ENCODE data around the gene ATP5F1D.

Gene ATP5F1D

GRCh38 chr19:1237027-1237659 lies 4.4 kb upstream of the ATP5F1D start:
- Histone ChIP-seq H3K9me3 (ENCODE audit: control insufficient read depth, low read length) (no peaks in the 10 kb centered on the region), H3K4me1 (ENCODE audit: control insufficient read depth, insufficient read depth, low read length) (peaks cover 26% of the 10 kb centered on the region), H3K4me3 (ENCODE audit: low read length) (peak overlapping the region; percentile 82), H3K27me3 (replicated peaks; ENCODE audit: control insufficient read depth, insufficient read depth, low read length) (no peaks in the 10 kb centered on the region), H3K9ac (ENCODE audit: low read length) (peak overlapping the region; percentile 81), H3K36me3 (ENCODE audit: control insufficient read depth, insufficient read depth, low read length, severe bottlenecking) (no peaks in the 10 kb centered on the region)
- peak; percentile 56 for DNase-seq (ENCODE audit: low read depth)

DNA sequence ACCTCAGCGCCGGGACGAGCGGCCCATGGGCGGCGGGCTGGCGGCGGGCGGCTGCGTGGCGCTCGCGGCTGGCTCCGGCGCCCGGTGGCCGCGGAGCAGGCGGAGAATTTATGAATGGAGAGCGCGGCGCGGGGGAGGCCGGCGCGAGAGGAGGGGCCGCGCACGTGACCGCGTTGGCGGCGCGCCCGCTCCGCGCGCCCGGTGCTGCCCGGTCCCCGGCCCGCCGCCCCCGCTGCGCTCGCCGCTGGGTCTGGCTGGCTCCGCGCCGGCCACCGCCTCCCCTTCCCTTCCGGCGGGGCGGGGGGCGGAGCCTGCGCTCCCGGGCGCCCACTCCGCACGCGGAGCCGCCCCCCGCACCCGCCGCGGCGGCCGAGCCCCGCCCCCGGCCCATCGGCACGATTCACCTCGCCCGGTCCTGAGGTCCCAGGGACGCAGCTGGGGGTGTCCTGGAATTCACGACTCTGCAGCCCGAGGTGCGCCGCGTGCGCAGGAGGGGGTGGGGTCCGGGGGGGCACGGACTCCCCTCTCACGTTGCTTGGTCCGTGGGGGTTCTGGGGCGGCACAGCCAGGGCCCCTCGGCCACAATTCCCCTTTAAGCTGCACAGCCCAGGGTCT lies 3.7 kb upstream of the ATP5F1D start, which contains the start of gene CBARP:
Gene CBARP, minus strand, starts transcription at position 252 of the 615 bp plus-strand sequence. CDS start 1,905 bp downstream, outside the sequence.
- H3K4me1 ChIP-seq (ENCODE audit: control insufficient read depth, insufficient read depth, low read length): peaks cover 26% of the 10 kb centered on the region
- peak within 1 kb of the TSS; percentile 81 for H3K9ac ChIP-seq (ENCODE audit: low read length)
- DNase-seq (ENCODE audit: low read depth): peak; percentile 76
- no peaks in the 10 kb centered on the region for H3K27me3 ChIP-seq (replicated peaks; ENCODE audit: control insufficient read depth, insufficient read depth, low read length)
- peak within 1 kb of the TSS; percentile 82 for H3K4me3 ChIP-seq (ENCODE audit: low read length)
- H3K9me3 ChIP-seq (ENCODE audit: control insufficient read depth, low read length): no peaks in the 10 kb centered on the region
- no peaks in the 10 kb centered on the region for H3K36me3 ChIP-seq (ENCODE audit: control insufficient read depth, insufficient read depth, low read length, severe bottlenecking)

DNA sequence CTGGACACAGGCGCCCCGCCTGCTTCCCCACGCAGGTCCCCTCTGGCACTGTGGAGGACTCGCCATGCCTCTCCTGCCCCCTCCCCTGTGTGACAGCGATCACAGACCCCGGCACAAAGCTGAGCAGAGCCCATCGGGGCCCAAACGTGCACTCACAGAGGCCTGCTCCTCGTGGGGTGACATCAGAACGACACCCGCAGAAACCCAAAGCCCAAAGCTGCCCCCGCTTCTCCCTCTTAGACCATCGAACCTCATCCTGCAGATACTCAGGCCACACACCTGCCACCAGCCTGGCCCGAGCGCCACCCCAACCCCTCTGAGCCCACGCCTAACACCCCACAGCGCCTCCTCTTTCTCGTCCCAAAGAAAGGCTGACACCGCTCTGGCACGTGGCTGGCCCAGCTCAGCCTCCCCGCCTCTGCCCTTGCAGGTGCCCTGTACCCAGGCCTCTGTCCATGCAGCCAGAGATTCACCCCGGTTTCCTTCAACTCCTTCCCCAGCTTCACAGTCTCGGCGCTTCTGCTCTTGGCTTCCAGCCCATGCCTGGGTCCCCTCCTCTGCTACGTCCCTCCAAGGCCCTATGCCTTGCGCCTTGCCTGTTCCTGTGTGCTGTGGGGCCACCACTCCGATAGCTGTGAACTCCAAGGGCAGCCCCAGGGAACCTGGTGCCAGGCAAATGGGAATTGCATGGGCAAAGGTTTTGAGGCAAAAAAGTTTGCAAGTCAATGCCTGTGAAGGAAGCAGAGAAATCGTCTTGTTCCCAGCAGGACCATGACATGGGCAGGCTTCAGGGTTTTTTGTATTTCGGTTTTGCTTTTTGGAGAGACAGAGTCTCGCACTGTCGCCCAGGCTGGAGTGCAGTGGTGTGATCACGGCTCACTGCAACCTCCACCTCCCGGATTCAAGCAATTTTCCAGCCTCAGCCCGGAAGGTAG lies 2.9 kb upstream of the ATP5F1D start:
- Histone ChIP-seq H3K9me3 (ENCODE audit: control insufficient read depth, low read length) (no peaks in the 10 kb centered on the region), H3K36me3 (ENCODE audit: control insufficient read depth, insufficient read depth, low read length, severe bottlenecking) (no peaks in the 10 kb centered on the region), H3K27me3 (replicated peaks; ENCODE audit: control insufficient read depth, insufficient read depth, low read length) (no peaks in the 10 kb centered on the region), H3K4me3 (ENCODE audit: low read length) (no peak overlapping the region), H3K9ac (ENCODE audit: low read length) (no peak overlapping the region), H3K4me1 (ENCODE audit: control insufficient read depth, insufficient read depth, low read length) (peaks cover 28% of the 10 kb centered on the region)
- no peak for DNase-seq (ENCODE audit: low read depth)

GRCh38 chr19:1239420-1239795 lies 2.1 kb upstream of the ATP5F1D start:
- Histone ChIP-seq H3K9me3 (ENCODE audit: control insufficient read depth, low read length) (no peaks in the 10 kb centered on the region), H3K27me3 (replicated peaks; ENCODE audit: control insufficient read depth, insufficient read depth, low read length) (no peaks in the 10 kb centered on the region), H3K4me3 (ENCODE audit: low read length) (no peak overlapping the region), H3K4me1 (ENCODE audit: control insufficient read depth, insufficient read depth, low read length) (peaks cover 35% of the 10 kb centered on the region), H3K36me3 (ENCODE audit: control insufficient read depth, insufficient read depth, low read length, severe bottlenecking) (no peaks in the 10 kb centered on the region), H3K9ac (ENCODE audit: low read length) (peak overlapping the region; percentile 62)
- DNase-seq (ENCODE audit: low read depth): no peak

GRCh38 chr19:1239796-1240737 lies 1.5 kb upstream of the ATP5F1D start:
- H3K27me3 ChIP-seq (replicated peaks; ENCODE audit: control insufficient read depth, insufficient read depth, low read length): no peaks in the 10 kb centered on the region
- H3K4me1 ChIP-seq (ENCODE audit: control insufficient read depth, insufficient read depth, low read length): peaks cover 41% of the 10 kb centered on the region
- H3K9ac ChIP-seq (ENCODE audit: low read length): peak overlapping the region; percentile 64
- peak overlapping the region; percentile 56 for H3K4me3 ChIP-seq (ENCODE audit: low read length)
- DNase-seq (ENCODE audit: low read depth): peak; percentile 98
- no peaks in the 10 kb centered on the region for H3K9me3 ChIP-seq (ENCODE audit: control insufficient read depth, low read length)
- H3K36me3 ChIP-seq (ENCODE audit: control insufficient read depth, insufficient read depth, low read length, severe bottlenecking): no peaks in the 10 kb centered on the region

DNA sequence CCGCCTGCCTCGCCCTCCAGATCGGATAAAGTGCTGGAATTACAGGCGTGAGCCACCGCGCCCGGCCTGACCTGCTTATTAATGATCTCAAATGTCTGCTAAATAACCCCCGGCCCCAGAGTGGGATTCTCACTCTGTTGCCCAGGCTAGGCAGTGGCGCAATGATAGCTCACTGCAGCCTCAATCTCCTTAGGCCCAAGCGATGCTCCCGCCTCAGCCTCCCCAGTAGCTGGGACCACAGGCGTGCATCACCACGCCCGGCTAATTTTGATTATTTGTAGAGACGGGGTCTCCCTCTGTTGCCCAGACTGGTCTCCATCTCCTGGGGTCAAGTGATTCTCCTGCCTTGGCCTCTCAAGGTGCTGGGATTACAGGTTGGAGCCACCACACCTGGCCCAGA lies 626 bp upstream of the ATP5F1D start:
- peak overlapping the region; percentile 94 for H3K4me3 ChIP-seq (ENCODE audit: low read length)
- H3K9me3 ChIP-seq (ENCODE audit: control insufficient read depth, low read length): no peaks in the 10 kb centered on the region
- peaks cover 46% of the 10 kb centered on the region for H3K4me1 ChIP-seq (ENCODE audit: control insufficient read depth, insufficient read depth, low read length)

DNA sequence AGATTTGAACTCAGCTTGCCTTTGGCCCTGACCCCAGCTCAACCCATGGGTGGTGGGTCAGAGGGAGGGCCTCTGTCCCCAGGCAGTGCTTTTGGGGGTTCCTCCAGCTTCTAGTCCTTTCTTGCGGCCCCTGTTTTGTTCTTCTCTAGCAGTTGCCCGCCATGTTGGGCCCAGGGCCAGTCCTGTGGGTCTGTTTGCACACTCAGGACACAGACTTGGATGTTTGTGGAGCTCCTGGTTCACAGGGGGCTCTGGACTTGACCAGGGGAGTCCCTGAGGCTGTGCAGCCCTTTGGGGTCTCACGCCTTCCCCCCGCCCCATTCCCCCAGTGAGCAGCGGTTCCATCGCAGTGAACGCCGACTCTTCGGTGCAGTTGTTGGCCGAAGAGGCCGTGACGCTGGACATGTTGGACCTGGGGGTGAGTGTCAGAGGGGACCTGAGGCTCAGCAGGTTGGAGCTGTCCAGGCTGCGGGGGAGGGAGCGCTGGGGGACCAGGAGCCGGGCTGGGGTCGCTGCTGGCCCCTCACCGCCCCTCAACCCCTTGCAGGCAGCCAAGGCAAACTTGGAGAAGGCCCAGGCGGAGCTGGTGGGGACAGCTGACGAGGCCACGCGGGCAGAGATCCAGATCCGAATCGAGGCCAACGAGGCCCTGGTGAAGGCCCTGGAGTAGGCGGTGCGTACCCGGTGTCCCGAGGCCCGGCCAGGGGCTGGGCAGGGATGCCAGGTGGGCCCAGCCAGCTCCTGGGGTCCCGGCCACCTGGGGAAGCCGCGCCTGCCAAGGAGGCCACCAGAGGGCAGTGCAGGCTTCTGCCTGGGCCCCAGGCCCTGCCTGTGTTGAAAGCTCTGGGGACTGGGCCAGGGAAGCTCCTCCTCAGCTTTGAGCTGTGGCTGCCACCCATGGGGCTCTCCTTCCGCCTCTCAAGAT lies 2.5 kb downstream of the ATP5F1D start:
- Histone ChIP-seq H3K4me3 (ENCODE audit: low read length) (peak overlapping the region; percentile 65), H3K9ac (ENCODE audit: low read length) (peak overlapping the region; percentile 73), H3K4me1 (ENCODE audit: control insufficient read depth, insufficient read depth, low read length) (peaks cover 53% of the 10 kb centered on the region), H3K27me3 (replicated peaks; ENCODE audit: control insufficient read depth, insufficient read depth, low read length) (no peaks in the 10 kb centered on the region), H3K9me3 (ENCODE audit: control insufficient read depth, low read length) (no peaks in the 10 kb centered on the region), H3K36me3 (ENCODE audit: control insufficient read depth, insufficient read depth, low read length, severe bottlenecking) (no peaks in the 10 kb centered on the region)
- peak; percentile 94 for DNase-seq (ENCODE audit: low read depth)

More for the DNA sequence above, 626 bp upstream of the ATP5F1D start:
- no peak for DNase-seq (ENCODE audit: low read depth)
- H3K36me3 ChIP-seq (ENCODE audit: control insufficient read depth, insufficient read depth, low read length, severe bottlenecking): no peaks in the 10 kb centered on the region
- H3K9ac ChIP-seq (ENCODE audit: low read length): peak overlapping the region; percentile 96
- H3K27me3 ChIP-seq (replicated peaks; ENCODE audit: control insufficient read depth, insufficient read depth, low read length): no peaks in the 10 kb centered on the region

GRCh38 chr19:1244693-1245451 lies 3.3 kb downstream of the ATP5F1D start:
- no peak for DNase-seq (ENCODE audit: low read depth)
- no peaks in the 10 kb centered on the region for H3K36me3 ChIP-seq (ENCODE audit: control insufficient read depth, insufficient read depth, low read length, severe bottlenecking)
- peak overlapping the region; percentile 65 for H3K4me3 ChIP-seq (ENCODE audit: low read length)
- H3K4me1 ChIP-seq (ENCODE audit: control insufficient read depth, insufficient read depth, low read length): peaks cover 50% of the 10 kb centered on the region
- no peaks in the 10 kb centered on the region for H3K27me3 ChIP-seq (replicated peaks; ENCODE audit: control insufficient read depth, insufficient read depth, low read length)
- H3K9ac ChIP-seq (ENCODE audit: low read length): peak overlapping the region; percentile 73
- no peaks in the 10 kb centered on the region for H3K9me3 ChIP-seq (ENCODE audit: control insufficient read depth, low read length)

DNA sequence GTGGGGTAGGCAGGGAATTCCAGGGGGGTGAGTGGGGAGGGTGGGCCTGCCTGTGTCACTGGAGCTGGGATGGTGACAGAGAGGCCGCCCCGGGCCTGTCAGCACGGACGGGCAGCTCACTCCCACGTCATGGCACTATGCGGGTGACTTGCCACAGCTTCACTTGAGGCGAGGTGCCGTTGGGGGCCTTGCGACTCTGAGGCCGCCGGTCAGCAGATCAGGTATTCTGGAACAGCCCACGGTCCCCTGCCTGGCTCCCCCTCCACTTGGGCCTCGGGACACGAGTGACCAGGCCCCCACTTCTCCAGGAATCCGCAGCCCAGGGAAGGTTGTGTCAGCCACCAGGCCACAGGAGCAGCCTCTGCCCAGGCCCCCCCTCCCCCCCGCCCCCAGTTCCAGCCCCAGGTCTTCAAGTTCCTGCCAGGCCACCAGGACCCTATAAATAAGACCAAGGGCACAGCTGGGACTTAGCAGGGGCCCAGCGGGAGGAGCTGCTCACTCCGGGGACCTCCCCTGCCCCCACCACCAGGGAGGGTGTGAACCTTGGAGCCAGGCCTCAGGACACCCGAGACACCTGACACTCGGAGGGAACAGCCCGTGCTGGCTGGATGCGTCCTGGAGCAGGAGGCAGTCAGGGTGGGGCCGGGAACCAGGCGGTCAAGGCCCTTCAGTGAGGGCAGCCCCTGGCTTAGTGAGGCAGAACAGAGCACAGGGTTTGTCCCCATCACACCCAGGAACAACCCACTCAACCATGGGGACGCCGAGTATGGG lies 4.1 kb downstream of the ATP5F1D start:
- H3K9me3 ChIP-seq (ENCODE audit: control insufficient read depth, low read length): no peaks in the 10 kb centered on the region
- peaks cover 49% of the 10 kb centered on the region for H3K4me1 ChIP-seq (ENCODE audit: control insufficient read depth, insufficient read depth, low read length)
- H3K36me3 ChIP-seq (ENCODE audit: control insufficient read depth, insufficient read depth, low read length, severe bottlenecking): no peaks in the 10 kb centered on the region
- no peak for DNase-seq (ENCODE audit: low read depth)
- H3K9ac ChIP-seq (ENCODE audit: low read length): peak overlapping the region; percentile 73
- no peak overlapping the region for H3K4me3 ChIP-seq (ENCODE audit: low read length)
- H3K27me3 ChIP-seq (replicated peaks; ENCODE audit: control insufficient read depth, insufficient read depth, low read length): no peaks in the 10 kb centered on the region

Data from adipocyte (in vitro differentiated cells).